Measurements from ENCODE around the gene BAX.

Gene BAX

DNA sequence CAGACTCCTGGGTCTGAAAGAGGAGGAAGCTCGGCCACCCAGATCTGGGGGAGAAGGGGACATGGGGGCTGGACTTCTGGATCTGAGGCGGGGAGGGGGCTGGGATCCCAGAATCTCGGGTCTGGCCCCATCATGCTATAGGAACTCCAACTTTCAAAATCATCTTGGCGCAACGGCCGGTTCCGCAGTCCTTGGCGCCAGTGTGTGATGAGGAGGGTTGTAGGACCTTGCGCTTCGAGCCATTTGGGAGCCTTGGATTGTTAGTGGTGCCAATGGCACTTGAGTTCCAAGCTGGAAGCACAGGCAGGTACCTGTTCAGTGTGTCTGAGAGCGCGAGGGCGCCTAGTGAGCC lies 39.3 kb downstream of the BAX start:
- no peaks in the 10 kb centered on the region for H3K27me3 Mint-ChIP-seq (ENCODE audit: low read depth, poor library complexity)
- DNase-seq = no peak
- peaks cover 18% of the 10 kb centered on the region for H3K36me3 Mint-ChIP-seq (ENCODE audit: low read depth)
- no peaks in the 10 kb centered on the region for H3K9me3 Mint-ChIP-seq
- H3K4me3 Mint-ChIP-seq = peak overlapping the region; percentile 98
- TF ChIP-seq, protein P1, sequence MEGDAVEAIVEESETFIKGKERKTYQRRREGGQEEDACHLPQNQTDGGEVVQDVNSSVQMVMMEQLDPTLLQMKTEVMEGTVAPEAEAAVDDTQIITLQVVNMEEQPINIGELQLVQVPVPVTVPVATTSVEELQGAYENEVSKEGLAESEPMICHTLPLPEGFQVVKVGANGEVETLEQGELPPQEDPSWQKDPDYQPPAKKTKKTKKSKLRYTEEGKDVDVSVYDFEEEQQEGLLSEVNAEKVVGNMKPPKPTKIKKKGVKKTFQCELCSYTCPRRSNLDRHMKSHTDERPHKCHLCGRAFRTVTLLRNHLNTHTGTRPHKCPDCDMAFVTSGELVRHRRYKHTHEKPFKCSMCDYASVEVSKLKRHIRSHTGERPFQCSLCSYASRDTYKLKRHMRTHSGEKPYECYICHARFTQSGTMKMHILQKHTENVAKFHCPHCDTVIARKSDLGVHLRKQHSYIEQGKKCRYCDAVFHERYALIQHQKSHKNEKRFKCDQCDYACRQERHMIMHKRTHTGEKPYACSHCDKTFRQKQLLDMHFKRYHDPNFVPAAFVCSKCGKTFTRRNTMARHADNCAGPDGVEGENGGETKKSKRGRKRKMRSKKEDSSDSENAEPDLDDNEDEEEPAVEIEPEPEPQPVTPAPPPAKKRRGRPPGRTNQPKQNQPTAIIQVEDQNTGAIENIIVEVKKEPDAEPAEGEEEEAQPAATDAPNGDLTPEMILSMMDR (IDR thresholded peaks at IDR 0.05) = no peak
- peaks cover 43% of the 10 kb centered on the region for H3K4me1 Mint-ChIP-seq
- H3K27ac Mint-ChIP-seq = peak overlapping the region; percentile 96

DNA sequence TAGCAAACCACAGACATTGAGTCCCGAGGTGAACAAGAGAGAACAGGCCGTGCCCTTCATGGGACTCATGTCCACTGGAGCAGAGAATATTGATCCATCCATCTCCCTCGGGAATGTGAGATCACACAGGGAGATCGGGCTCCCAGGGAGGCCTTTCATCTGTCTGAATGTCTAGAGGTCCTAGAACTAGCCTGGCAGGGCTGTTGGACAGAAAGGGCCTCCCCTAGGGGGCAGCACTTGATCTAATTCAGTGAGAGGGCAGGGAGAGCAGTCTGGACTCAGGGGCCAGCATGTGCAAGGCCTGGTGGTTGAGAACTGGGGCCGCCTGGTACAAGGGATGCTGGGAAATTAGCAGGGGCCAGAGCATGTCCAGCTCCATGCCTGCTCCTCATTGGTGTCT lies 43.3 kb downstream of the BAX start:
- Mint-ChIP-seq H3K9me3 (no peaks in the 10 kb centered on the region), H3K36me3 (ENCODE audit: low read depth) (peaks cover 14% of the 10 kb centered on the region), H3K4me1 (peaks cover 21% of the 10 kb centered on the region), H3K4me3 (no peak overlapping the region), H3K27me3 (ENCODE audit: low read depth, poor library complexity) (no peaks in the 10 kb centered on the region), H3K27ac (no peak overlapping the region)
- TF ChIP-seq, protein P1 (IDR thresholded peaks at IDR 0.05) = peak; percentile 54
- DNase-seq = peak; percentile 75

DNA sequence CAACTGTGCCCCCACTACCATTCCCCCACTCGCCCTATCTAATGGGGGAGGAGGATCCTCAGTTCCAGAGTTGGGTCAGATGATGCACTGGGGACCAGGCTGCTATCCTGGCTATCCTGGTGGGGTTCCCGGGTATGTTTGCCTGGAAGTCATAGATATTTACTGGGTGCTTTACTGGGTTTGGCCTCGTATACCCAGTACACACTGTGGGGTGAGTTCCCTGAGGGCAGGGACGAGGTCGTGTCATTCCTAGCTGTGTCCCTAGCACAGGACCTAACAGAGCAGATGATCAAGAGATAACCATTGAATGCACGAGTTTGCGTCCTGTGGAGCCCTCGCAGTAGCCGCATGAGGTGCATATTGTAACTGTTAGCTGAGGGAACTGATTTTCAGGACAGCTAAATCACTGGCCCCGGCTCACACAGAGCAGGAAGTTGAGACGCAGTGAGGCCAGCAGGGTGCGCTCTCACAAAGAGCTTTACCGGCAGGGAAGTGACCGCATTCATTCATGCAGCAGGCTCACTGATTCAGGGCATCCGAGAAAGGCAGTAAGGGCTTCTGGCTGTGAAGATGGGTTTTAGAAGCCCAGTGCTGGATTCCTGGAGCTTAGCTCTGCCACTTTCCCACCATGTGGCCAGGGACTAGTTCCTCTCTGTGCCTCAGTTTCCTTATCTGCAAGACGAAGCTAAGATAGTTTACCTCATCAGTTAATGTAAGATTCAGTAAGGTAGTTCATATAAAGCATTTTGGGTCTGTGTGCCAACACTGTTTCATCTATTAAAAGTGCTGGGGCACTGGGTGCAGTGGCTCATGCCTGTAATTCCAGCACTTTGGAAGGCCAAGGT lies 45.0 kb downstream of the BAX start:
- H3K36me3 Mint-ChIP-seq (ENCODE audit: low read depth) = peaks cover 31% of the 10 kb centered on the region
- peak; percentile 80 for DNase-seq
- H3K4me1 Mint-ChIP-seq = peaks cover 8% of the 10 kb centered on the region
- H3K9me3 Mint-ChIP-seq = no peaks in the 10 kb centered on the region
- TF ChIP-seq, protein P1 (IDR thresholded peaks at IDR 0.05) = peak; percentile 74
- peak overlapping the region; percentile 74 for H3K27ac Mint-ChIP-seq
- no peaks in the 10 kb centered on the region for H3K27me3 Mint-ChIP-seq (ENCODE audit: low read depth, poor library complexity)
- no peak overlapping the region for H3K4me3 Mint-ChIP-seq

DNA sequence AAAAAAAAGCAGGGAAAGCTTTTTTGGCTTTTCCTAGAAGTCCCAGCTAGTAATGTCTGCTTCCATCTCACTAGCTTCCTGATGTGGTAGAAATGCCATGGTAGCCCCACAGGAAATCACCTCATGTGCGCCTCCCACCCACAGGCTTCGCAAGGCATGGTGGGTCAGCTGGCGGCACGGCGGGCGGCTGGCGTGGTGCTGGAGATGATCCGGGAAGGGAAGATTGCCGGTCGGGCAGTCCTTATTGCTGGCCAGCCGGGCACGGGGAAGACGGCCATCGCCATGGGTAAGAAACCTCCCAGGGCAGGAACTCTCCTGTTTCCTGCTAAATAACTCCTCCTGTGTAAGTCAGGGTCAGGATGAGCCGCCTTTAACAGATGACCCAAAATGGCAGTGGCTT lies 49.5 kb downstream of the BAX start:
- Mint-ChIP-seq H3K27me3 (ENCODE audit: low read depth, poor library complexity) (no peaks in the 10 kb centered on the region), H3K9me3 (no peaks in the 10 kb centered on the region), H3K4me1 (no peaks in the 10 kb centered on the region), H3K4me3 (no peak overlapping the region), H3K27ac (no peak overlapping the region), H3K36me3 (ENCODE audit: low read depth) (peaks cover 50% of the 10 kb centered on the region)
- no peak for DNase-seq
- TF ChIP-seq, protein P1 (IDR thresholded peaks at IDR 0.05) = no peak

DNA sequence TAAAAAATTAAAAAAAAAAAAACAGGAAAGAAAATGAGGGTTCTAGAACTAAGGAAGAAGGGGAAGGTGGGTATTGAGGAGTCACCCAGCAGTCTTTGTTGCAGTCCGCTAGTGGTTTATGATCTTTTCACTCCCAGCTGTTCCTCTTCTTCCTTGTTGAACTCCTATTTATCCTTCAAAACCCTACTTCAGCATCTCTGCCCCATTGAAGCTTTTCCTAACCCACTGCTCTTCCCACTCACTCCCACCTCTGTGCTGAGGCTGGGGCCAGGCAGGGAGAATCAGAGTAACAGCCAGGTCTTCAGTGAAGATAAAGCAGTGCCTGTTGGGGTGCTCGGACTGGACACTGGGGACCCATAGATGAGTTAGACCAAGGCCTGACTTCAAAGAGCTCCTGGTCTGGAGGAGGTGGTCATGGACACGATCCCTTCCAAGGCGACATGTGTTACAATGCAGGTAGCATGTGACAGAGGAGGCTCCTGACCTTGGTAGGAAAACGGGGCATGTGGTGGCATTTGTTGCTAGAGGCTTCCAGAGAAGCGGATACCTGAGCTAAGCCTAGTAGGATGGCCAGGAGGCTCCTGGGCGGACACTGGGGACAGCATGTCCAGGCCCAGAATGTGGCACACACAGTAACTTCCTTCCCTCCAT lies 50.4 kb downstream of the BAX start:
- H3K27me3 Mint-ChIP-seq (ENCODE audit: low read depth, poor library complexity) = no peaks in the 10 kb centered on the region
- H3K4me1 Mint-ChIP-seq = no peaks in the 10 kb centered on the region
- H3K4me3 Mint-ChIP-seq = no peak overlapping the region
- H3K27ac Mint-ChIP-seq = no peak overlapping the region
- H3K36me3 Mint-ChIP-seq (ENCODE audit: low read depth) = peaks cover 44% of the 10 kb centered on the region
- H3K9me3 Mint-ChIP-seq = no peaks in the 10 kb centered on the region
- no peak for DNase-seq
- TF ChIP-seq, protein P1 (IDR thresholded peaks at IDR 0.05) = no peak

Measured in nephron progenitor cell (in vitro differentiated cells).